GM23248 (cell line): ENCODE measurements around the gene WTIP. TPM values are rescaled to one million over a fixed set of nuclear protein-coding genes. Genes with fewer than 3 reads are reported as not detected.

Source experiments
- DNase-seq: peaks from one replicate; pipeline ENCODE4 v3.0.0-alpha.2; 2015
- H2AFZ ChIP-seq: fragments of 200-600 bp; sonication (generic); 2 replicates; pipeline ENCODE4 v1.6.1; 2016; ENCODE audit warnings: antibody characterized with exemption
- H3F3A ChIP-seq: fragments of 200-600 bp; sonication (generic); 2 replicates; pipeline ENCODE4 v1.6.1; 2016; ENCODE audit warnings: mild to moderate bottlenecking, antibody characterized with exemption, mixed run types; ENCODE audit not compliant: insufficient read depth
- H3K27ac ChIP-seq: fragments of 200-600 bp; sonication (generic); 2 replicates; pipeline ENCODE4 v1.5.1; 2016; ENCODE audit warnings: mild to moderate bottlenecking
- H3K27me3 ChIP-seq: fragments of 200-600 bp; sonication (generic); replicated peaks from 2 replicates; pipeline ENCODE4 v1.6.1; 2016; ENCODE audit warnings: mild to moderate bottlenecking; ENCODE audit not compliant: insufficient read depth
- H3K36me3 ChIP-seq: fragments of 200-600 bp; sonication (generic); 2 replicates; pipeline ENCODE4 v1.6.1; 2016; ENCODE audit warnings: low read depth, mild to moderate bottlenecking
- H3K4me1 ChIP-seq: fragments of 200-600 bp; sonication (generic); 2 replicates; pipeline ENCODE4 v1.6.1; 2016; ENCODE audit warnings: mild to moderate bottlenecking; ENCODE audit not compliant: insufficient read depth
- H3K4me2 ChIP-seq: fragments of 200-600 bp; sonication (generic); one replicate; pipeline ENCODE4 v1.6.1; 2016; ENCODE audit warnings: mild to moderate bottlenecking; ENCODE audit not compliant: unreplicated experiment
- H3K4me3 ChIP-seq: fragments of 200-600 bp; sonication (generic); 2 replicates; pipeline ENCODE4 v1.5.1; 2016; ENCODE audit warnings: mild to moderate bottlenecking
- H3K79me2 ChIP-seq: fragments of 200-600 bp; sonication (generic); 2 replicates; pipeline ENCODE4 v1.6.1; 2016; ENCODE audit warnings: mild to moderate bottlenecking; ENCODE audit not compliant: insufficient read depth
- H3K9ac ChIP-seq: fragments of 200-600 bp; sonication (generic); 2 replicates; pipeline ENCODE4 v1.6.1; 2016; ENCODE audit warnings: mild to moderate bottlenecking
- H3K9me2 ChIP-seq: fragments of 200-600 bp; sonication (generic); 2 replicates; pipeline ENCODE4 v1.6.1; 2016; ENCODE audit warnings: mixed run types, mild to moderate bottlenecking, moderate library complexity; ENCODE audit not compliant: insufficient read depth
- H3K9me3 ChIP-seq: fragments of 200-600 bp; sonication (generic); one replicate; pipeline ENCODE4 v1.6.1; 2017; ENCODE audit warnings: low read depth
- H4K20me1 ChIP-seq: fragments of 200-600 bp; sonication (generic); 2 replicates; pipeline ENCODE4 v1.6.0; 2016; ENCODE audit not compliant: insufficient read depth
- EZH2 ChIP-seq: fragments of 200-600 bp; sonication (generic); IDR thresholded peaks from 2 replicates; pipeline ENCODE4 v1.6.1; 2018; ENCODE audit warnings: antibody characterized with exemption, mild to moderate bottlenecking; ENCODE audit not compliant: insufficient read depth, poor library complexity, severe bottlenecking
- EZH2phosphoT487 ChIP-seq: fragments of 200-600 bp; sonication (generic); IDR thresholded peaks from 2 replicates; pipeline ENCODE4 v1.6.1; 2018; ENCODE audit warnings: antibody characterized with exemption, moderate library complexity, mild to moderate bottlenecking, low read depth; ENCODE audit not compliant: insufficient read depth
- WGBS, 2 experiments: methylation state at CpG; one replicate each; pipeline ENCODE4 v1.1.6; 2015 to 2017; ENCODE audit warnings: low lambda C conversion rate in 2 of 2, low coverage in 1 of 2; ENCODE audit errors: missing lambda C conversion rate in 2 of 2; 5-methylcytosine and 5-hydroxymethylcytosine counted together
- in situ Hi-C: fragments of 300-500 bp; cut with MboI; formaldehyde crosslinking; loops from 2 replicates; pipeline ENCODE4 v1.15.0; 2020
- polyA plus RNA-seq: library from polyadenylated mRNA; unstranded; fragments of >200 nt; fragmentation: Nextera tagmentation; extraction: Ambion mirVana; gene quantifications from 2 replicates; pipeline ENCODE4 v1.2.1, GENCODE V29; 2016
- total RNA-seq: library from RNA; depleted of rRNA; stranded (reverse); fragments of >200 nt; shearing (Covaris generic); gene quantifications from 2 replicates; pipeline ENCODE4 v1.2.3, GENCODE V29; 2014

WTIP gene
- total and polyA plus RNA-seq, 2 experiments from 2014 or later = 2.2 to 35.2 TPM

DNA sequence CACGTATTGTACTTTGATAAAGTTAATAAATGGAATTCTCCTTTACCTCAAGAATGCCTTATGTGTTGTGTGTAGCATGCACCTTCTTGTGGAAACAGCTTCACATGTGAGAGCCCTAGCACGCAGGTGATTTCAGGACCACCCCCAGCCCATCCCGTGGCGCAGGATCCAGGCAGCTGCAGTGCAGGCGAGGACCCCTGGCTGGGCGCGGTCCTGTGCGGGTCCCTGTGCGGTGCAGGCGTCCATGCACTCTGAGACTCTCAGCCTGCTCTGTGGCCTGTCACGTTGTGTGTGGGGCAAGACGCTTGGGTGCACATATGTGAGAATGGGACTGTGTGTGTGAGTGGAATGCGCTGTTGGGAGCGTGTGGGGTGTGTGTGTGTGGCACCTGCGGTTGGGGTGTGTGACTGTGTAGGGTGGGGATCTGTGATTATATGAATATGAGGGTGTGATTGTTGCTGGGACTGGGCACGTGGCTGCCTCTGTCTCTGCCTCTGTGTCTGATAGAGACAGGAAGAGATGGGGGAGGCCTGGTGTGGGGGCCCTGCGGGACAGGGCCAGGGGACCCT, 30.8 kb downstream of the WTIP start:
- Histone ChIP-seq H3K4me1 (no peaks in the 10 kb centered on the region), H2AFZ (no peak overlapping the region), H3K4me2 (no peak overlapping the region), H3K9me2 (no peaks in the 10 kb centered on the region), H3K27me3 (0 out of 2 replicates have a peak, but pooled peaks cover 5% of the 10 kb centered on the region), H3K4me3 (no peak overlapping the region), H3K27ac (no peak overlapping the region), H3K9ac (no peak overlapping the region), H3K79me2 (no peaks in the 10 kb centered on the region), H3K36me3 (no peaks in the 10 kb centered on the region), H4K20me1 (no peaks in the 10 kb centered on the region), H3K9me3 (no peaks in the 10 kb centered on the region), H3F3A (no peaks in the 10 kb centered on the region)
- no peak for DNase-seq
- in situ Hi-C loops = no loop called here
- TF ChIP-seq EZH2 (no peak), EZH2phosphoT487 (no peak)
- 71 to 75% methylated on average over 16 to 17 of the region's 17 CpGs for WGBS, 2 experiments

DNA sequence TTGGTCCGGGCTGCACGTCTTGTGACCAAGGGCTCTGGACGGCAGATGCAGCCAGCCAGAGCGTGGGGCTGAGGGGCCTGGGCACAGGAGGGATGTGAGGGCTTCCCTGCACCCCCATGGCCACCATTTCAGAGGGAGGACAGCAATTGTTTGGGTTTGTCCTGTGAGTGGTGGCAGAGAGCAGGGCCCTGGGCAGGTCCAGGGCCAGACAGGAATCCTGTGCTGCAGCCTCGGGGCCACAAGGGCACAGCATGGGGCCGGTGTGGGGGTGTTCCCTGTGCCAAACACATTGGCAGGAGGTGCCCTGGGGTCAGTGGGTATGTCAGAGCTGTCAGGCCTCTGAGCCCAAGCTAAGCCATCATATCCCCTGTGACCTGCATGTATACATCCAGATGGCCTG, 32.2 kb downstream of the WTIP start:
- Histone ChIP-seq H3K9me2 (no peaks in the 10 kb centered on the region), H3K4me3 (no peak overlapping the region), H3K4me2 (no peak overlapping the region), H3F3A (no peaks in the 10 kb centered on the region), H2AFZ (no peak overlapping the region), H3K27me3 (0 out of 2 replicates have a peak, but pooled peaks cover 11% of the 10 kb centered on the region), H4K20me1 (no peaks in the 10 kb centered on the region), H3K36me3 (no peaks in the 10 kb centered on the region), H3K27ac (no peak overlapping the region), H3K9me3 (no peaks in the 10 kb centered on the region), H3K4me1 (no peaks in the 10 kb centered on the region), H3K79me2 (no peaks in the 10 kb centered on the region), H3K9ac (no peak overlapping the region)
- DNase-seq = no peak
- TF ChIP-seq EZH2phosphoT487 (no peak), EZH2 (no peak)
- WGBS, 2 experiments = 33 to 40% methylated on average over 6 of the region's 6 CpGs
- in situ Hi-C loops = no loop called here

- H3K36me3 ChIP-seq = no peaks in the 10 kb centered on the region
- H3K9me3 ChIP-seq = no peaks in the 10 kb centered on the region
- H4K20me1 ChIP-seq = no peaks in the 10 kb centered on the region
- H3K9ac ChIP-seq = no peak overlapping the region
- peaks cover 11% of the 10 kb centered on the region; the same call in 1 of the 2 replicates for H3K27me3 ChIP-seq
- no peaks in the 10 kb centered on the region for H3K9me2 ChIP-seq
- no peaks in the 10 kb centered on the region for H3K4me1 ChIP-seq
- no peaks in the 10 kb centered on the region for H3K79me2 ChIP-seq
- H3F3A ChIP-seq = no peaks in the 10 kb centered on the region
- 9 to 22% methylated on average over 2 of the region's 2 CpGs for WGBS, 2 experiments
- in situ Hi-C loops = no loop called here
- TF ChIP-seq EZH2 (no peak), EZH2phosphoT487 (no peak)
- no peak overlapping the region for H3K4me3 ChIP-seq
- H3K4me2 ChIP-seq = no peak overlapping the region
- H2AFZ ChIP-seq = no peak overlapping the region
- no peak overlapping the region for H3K27ac ChIP-seq
- no peak for DNase-seq
These were observed 38.0 kb downstream of the WTIP start for GRCh38 chr19:34519602-34520001.

DNA sequence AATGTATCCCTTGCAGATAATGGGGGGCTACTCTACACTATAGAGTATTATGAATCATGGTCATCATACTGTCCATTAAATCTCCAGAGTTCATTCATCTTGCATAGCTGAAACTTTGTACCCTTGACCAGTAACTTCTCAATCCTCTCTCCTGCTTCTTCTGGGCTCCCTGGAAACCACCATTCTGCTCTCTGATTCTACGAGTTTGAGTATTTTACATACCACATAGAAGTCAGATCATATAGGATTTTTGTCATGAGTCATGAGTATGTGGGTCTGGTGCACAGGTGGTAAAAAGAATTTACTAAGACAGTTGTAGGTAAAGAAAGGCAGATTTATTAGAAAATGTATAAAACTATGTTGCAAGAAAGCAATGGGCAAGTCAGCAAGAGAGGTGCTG, 41.9 kb downstream of the WTIP start:
- Histone ChIP-seq H3K9me3 (no peaks in the 10 kb centered on the region), H3K79me2 (no peaks in the 10 kb centered on the region), H3K4me2 (no peak overlapping the region), H3K27me3 (peaks cover 1% of the 10 kb centered on the region; the same call in 1 of the 2 replicates), H2AFZ (no peak overlapping the region), H3K9ac (no peak overlapping the region), H3F3A (no peaks in the 10 kb centered on the region), H3K9me2 (no peaks in the 10 kb centered on the region), H3K4me1 (no peaks in the 10 kb centered on the region), H3K27ac (no peak overlapping the region), H3K4me3 (no peak overlapping the region), H4K20me1 (no peaks in the 10 kb centered on the region), H3K36me3 (no peaks in the 10 kb centered on the region)
- WGBS, 2 experiments = 12 to 17% methylated on average over 1 of the region's 1 CpG
- in situ Hi-C loops = no loop called here
- TF ChIP-seq EZH2phosphoT487 (no peak), EZH2 (no peak)
- no peak for DNase-seq

- Histone ChIP-seq H3K4me2 (no peak overlapping the region), H3K27ac (no peak overlapping the region), H3F3A (no peaks in the 10 kb centered on the region), H3K9me2 (no peaks in the 10 kb centered on the region), H3K36me3 (no peaks in the 10 kb centered on the region), H3K27me3 (no peaks in the 10 kb centered on the region; the same call in 1 of the 2 replicates), H3K79me2 (no peaks in the 10 kb centered on the region), H2AFZ (no peak overlapping the region), H3K4me3 (no peak overlapping the region), H3K9ac (no peak overlapping the region), H3K9me3 (no peaks in the 10 kb centered on the region), H4K20me1 (no peaks in the 10 kb centered on the region), H3K4me1 (no peaks in the 10 kb centered on the region)
- TF ChIP-seq EZH2phosphoT487 = no peak
- no peak for TF ChIP-seq EZH2
- WGBS, 2 experiments = 28 to 32% methylated on average over 1 of the region's 1 CpG
- no peak for DNase-seq
- in situ Hi-C loops = no loop called here
These were observed 43.4 kb downstream of the WTIP start for GRCh38 chr19:34525001-34525400.
